K562 (cell line): ENCODE data around the gene KIF3A. TPM values are rescaled to one million over a fixed set of nuclear protein-coding genes. Genes with fewer than 3 reads are reported as not detected.
A peak's percentile ranks its signal among the peaks of the same experiment; 100 is the strongest.

Experiments
- ATF3 ChIP-seq, 2 experiments: fragments of 450-650 bp in 1 of 2; sonication (generic) in 1 of 2; formaldehyde crosslinking in 1 of 2; IDR thresholded peaks in 1 of 2; conservative IDR thresholded peaks in 1 of 2; 2 replicates each; pipeline versions ENCODE4 v1.6.1 to v1.8.1; 2016 to 2023; ENCODE audit warnings: mild to moderate bottlenecking in 2 of 2, moderate library complexity in 2 of 2, inconsistent platforms in 1 of 2, missing genetic modification reagents in 1 of 2
- CBX8 ChIP-seq: fragments of 200-600 bp; sonication (generic); IDR thresholded peaks from 2 replicates; pipeline ENCODE4 v1.6.1; 2012; ENCODE audit warnings: borderline replicate concordance, mixed run types, low read depth, mild to moderate bottlenecking, moderate library complexity, mixed read lengths, low read length, control low read depth, inconsistent platforms; ENCODE audit not compliant: poor library complexity, severe bottlenecking; ENCODE audit errors: extremely low read depth
- CLOCK ChIP-seq: fragments of 250-450 bp; sonication (Bioruptor Pico); IDR thresholded peaks from 2 replicates; pipeline ENCODE4 v1.4.0; 2020; ENCODE audit warnings: mild to moderate bottlenecking, moderate library complexity, borderline replicate concordance
- CREBBP ChIP-seq: IDR thresholded peaks from one replicate; pipeline ENCODE4 v1.6.1; 2012; ENCODE audit warnings: low read depth, mild to moderate bottlenecking, control low read depth, inconsistent platforms, low read length
- GTF2A2 ChIP-seq: IDR thresholded peaks from 2 replicates; pipeline ENCODE4 v1.6.1; 2016; ENCODE audit warnings: mild to moderate bottlenecking, missing genetic modification characterization, missing compliant biosample characterization
- KLF10 ChIP-seq: fragments of 250-450 bp; sonication (Bioruptor Pico); IDR thresholded peaks from 2 replicates; pipeline ENCODE4 v1.6.1; 2021; ENCODE audit warnings: matching md5 sums
- RBM34 ChIP-seq: fragments of 200-400 bp; formaldehyde crosslinking; IDR thresholded peaks from 2 replicates; pipeline ENCODE4 v1.6.1; 2018; ENCODE audit warnings: low read length, borderline replicate concordance; ENCODE audit not compliant: insufficient read depth
- SMARCB1 ChIP-seq: IDR thresholded peaks from 2 replicates; pipeline ENCODE4 v1.6.1; 2011; ENCODE audit warnings: improper control_type of control experiment, low read depth; ENCODE audit not compliant: insufficient read length
- SP2 ChIP-seq: IDR thresholded peaks from 2 replicates; pipeline ENCODE4 v1.6.1; 2011; ENCODE audit warnings: mild to moderate bottlenecking, low read depth, low read length, moderate library complexity; ENCODE audit not compliant: poor library complexity, severe bottlenecking; ENCODE audit errors: extremely low read depth
- SRSF1 ChIP-seq: fragments of 200-400 bp; formaldehyde crosslinking; IDR thresholded peaks from 2 replicates; pipeline ENCODE4 v1.6.1; 2017; ENCODE audit warnings: mild to moderate bottlenecking, low read depth, low read length, moderate library complexity
- TEAD2 ChIP-seq: fragments of 450-650 bp; IDR thresholded peaks from 2 replicates; pipeline ENCODE4 v1.6.1; 2016; ENCODE audit warnings: missing genetic modification characterization, control low read depth, missing compliant biosample characterization
- THAP7 ChIP-seq: fragments of 250-450 bp; sonication (Bioruptor Pico); IDR thresholded peaks from 2 replicates; pipeline ENCODE4 v1.5.0; 2021
- ZEB2 ChIP-seq: fragments of 450-650 bp; IDR thresholded peaks from 2 replicates; pipeline ENCODE4 v1.6.1; 2016
- ZNF41 ChIP-seq: fragments of 250-450 bp; sonication (Bioruptor Pico); conservative IDR thresholded peaks from 2 replicates; pipeline ENCODE4 v1.4.0; 2020; ENCODE audit warnings: mild to moderate bottlenecking
- ZNF445 ChIP-seq: fragments of 250-450 bp; sonication (Bioruptor Pico); IDR thresholded peaks from 2 replicates; pipeline ENCODE4 v1.4.0; 2020; ENCODE audit warnings: low read depth, mild to moderate bottlenecking, moderate library complexity
- polyA plus RNA-seq, 8 experiments: library from polyadenylated mRNA; depleted of rRNA in 4 of 8; stranded (reverse) in 5 of 8; unstranded in 3 of 8; fragments of >200 nt; fragmentation: Nextera tagmentation in 2 of 8; fragmentation: Illumina TruSeq in 1 of 8; extraction: Ambion mirVana in 2 of 8; extraction: Trizol in 1 of 8; gene quantifications; 2 replicates each; pipeline versions ENCODE4 v1.2.1 to v1.2.3, GENCODE V29; 2011 to 2014; ENCODE audit warnings: inconsistent platforms in 1 of 8, missing spikeins in 1 of 8
- total RNA-seq, 7 experiments: library from RNA; depleted of rRNA in 6 of 7; stranded (reverse); fragments of >200 nt in 6 of 7; fragmentation: Illumina TruSeq in 2 of 7; extraction: Trizol in 2 of 7; gene quantifications; 2 replicates each; pipeline versions ENCODE4 v1.2.1 to v1.2.3, GENCODE V29; 2011 to 2021; ENCODE audit warnings: low replicate concordance in 1 of 7
- TF ChIP-seq, protein P1 (sequence below): sonication (generic); formaldehyde crosslinking; IDR thresholded peaks from 2 replicates; pipeline ENCODE4 v1.8.1; 2023; ENCODE audit warnings: mild to moderate bottlenecking, missing genetic modification reagents
- TF ChIP-seq, protein P2 (sequence below), 2 experiments: fragments of 250-450 bp in 1 of 2; fragments of 450-650 bp in 1 of 2; sonication (Bioruptor Pico) in 1 of 2; IDR thresholded peaks; 2 replicates each; pipeline versions ENCODE4 v1.6.1 to v1.8.0; 2016 to 2021; ENCODE audit warnings: mild to moderate bottlenecking in 2 of 2, moderate library complexity in 2 of 2, missing compliant biosample characterization in 1 of 2, missing genetic modification characterization in 1 of 2
- TF ChIP-seq, protein P3 (sequence below): sonication (generic); formaldehyde crosslinking; IDR thresholded peaks from 2 replicates; pipeline ENCODE4 v1.8.0; 2022; ENCODE audit warnings: mild to moderate bottlenecking, missing genetic modification reagents

KIF3A gene
- total and polyA plus RNA-seq, 9 of the 15 experiments (the other 6 are each of a cell fraction or from before 2014, with no cell fraction given): 1.5 to 7.8 (median 6.0) TPM

DNA sequence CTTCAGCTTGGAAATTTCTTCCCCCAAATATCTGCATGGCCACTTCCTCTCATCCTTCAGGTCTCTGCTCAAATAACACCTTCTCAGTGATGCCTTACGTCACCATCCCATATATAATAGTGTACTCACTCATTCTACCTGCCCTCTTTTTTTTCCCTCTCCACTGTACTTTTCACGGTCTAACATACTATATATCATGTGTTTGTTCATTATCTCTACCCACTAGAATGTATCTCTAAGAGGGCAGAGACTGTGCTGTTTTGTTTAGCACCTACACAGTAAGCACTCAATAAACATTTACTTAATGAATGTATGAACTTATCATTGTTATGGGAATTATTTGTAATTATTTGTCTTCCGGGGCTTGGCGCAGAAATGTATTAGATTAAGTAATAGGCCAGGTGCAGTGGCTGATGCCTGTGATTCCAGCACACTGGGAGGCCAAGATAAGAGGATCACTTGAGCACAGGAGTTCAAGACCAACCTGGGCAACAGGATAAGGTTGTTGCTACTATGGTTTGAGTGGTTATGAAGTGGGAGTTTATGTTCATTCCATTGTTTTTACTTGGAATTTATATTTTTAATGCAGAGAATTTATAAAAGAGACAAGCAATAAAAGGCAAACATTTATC, 85.4 kb downstream of the KIF3A start (continued):
- TF ChIP-seq, protein P1, sequence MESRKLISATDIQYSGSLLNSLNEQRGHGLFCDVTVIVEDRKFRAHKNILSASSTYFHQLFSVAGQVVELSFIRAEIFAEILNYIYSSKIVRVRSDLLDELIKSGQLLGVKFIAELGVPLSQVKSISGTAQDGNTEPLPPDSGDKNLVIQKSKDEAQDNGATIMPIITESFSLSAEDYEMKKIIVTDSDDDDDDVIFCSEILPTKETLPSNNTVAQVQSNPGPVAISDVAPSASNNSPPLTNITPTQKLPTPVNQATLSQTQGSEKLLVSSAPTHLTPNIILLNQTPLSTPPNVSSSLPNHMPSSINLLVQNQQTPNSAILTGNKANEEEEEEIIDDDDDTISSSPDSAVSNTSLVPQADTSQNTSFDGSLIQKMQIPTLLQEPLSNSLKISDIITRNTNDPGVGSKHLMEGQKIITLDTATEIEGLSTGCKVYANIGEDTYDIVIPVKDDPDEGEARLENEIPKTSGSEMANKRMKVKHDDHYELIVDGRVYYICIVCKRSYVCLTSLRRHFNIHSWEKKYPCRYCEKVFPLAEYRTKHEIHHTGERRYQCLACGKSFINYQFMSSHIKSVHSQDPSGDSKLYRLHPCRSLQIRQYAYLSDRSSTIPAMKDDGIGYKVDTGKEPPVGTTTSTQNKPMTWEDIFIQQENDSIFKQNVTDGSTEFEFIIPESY (CRISPR knock-in tag): no peak
- TF ChIP-seq KLF10 (CRISPR knock-in tag): no peak
- no peak for TF ChIP-seq SMARCB1
- no peak for TF ChIP-seq CBX8
- TF ChIP-seq ZNF445 (CRISPR knock-in tag): no peak
- no peak for TF ChIP-seq ZNF41 (CRISPR knock-in tag)
- TF ChIP-seq, protein P2, sequence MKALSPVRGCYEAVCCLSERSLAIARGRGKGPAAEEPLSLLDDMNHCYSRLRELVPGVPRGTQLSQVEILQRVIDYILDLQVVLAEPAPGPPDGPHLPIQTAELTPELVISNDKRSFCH (CRISPR knock-in tag; IDR thresholded peaks at IDR 0.05): no peak
- TF ChIP-seq, protein P2 (tag; IDR thresholded peaks at IDR 0.05): peak; percentile 72; the same call in 1 of the 2 replicates
- no peak for TF ChIP-seq SRSF1
- no peak for TF ChIP-seq THAP7 (CRISPR knock-in tag)
- no peak for TF ChIP-seq GTF2A2 (tag)
- TF ChIP-seq, protein P3, sequence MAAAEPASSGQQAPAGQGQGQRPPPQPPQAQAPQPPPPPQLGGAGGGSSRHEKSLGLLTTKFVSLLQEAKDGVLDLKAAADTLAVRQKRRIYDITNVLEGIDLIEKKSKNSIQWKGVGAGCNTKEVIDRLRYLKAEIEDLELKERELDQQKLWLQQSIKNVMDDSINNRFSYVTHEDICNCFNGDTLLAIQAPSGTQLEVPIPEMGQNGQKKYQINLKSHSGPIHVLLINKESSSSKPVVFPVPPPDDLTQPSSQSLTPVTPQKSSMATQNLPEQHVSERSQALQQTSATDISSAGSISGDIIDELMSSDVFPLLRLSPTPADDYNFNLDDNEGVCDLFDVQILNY (CRISPR knock-in tag): no peak
- TF ChIP-seq ZEB2: peak; percentile 59
- no peak for TF ChIP-seq CLOCK (CRISPR knock-in tag)
- TF ChIP-seq ATF3 (IDR thresholded peaks at IDR 0.05): peak; percentile 52
- 0 out of 2 replicates have a peak, but pooled peaks have one; percentile 28 for TF ChIP-seq ATF3 (CRISPR knock-in tag; conservative IDR thresholded peaks at IDR 0.05)
- no peak for TF ChIP-seq TEAD2 (tag)
- TF ChIP-seq CREBBP: no peak
- no peak for TF ChIP-seq SP2
- no peak for TF ChIP-seq RBM34
